Calu3 (cell line): ENCODE results near the gene CCSER1. TPM values are rescaled to one million over a fixed set of nuclear protein-coding genes. Genes with fewer than 3 reads are reported as not detected.

ENCODE experiments used
- BruUV-seq: library from RNA; stranded (reverse); fragments of 400-500 nt; replicated peaks from 2 replicates; lab custom pipeline; 2021; lab: Mats Ljungman, UMichigan
- CTCF ChIA-PET: fragments of 300-600 bp; sonication (Branson Sonifier 250); formaldehyde crosslinking; loops from one replicate; lab custom pipeline; 2022; ENCODE audit warnings: antibody characterized with exemption; lab: Charles Lee
- DNase-seq: peaks from one replicate; pipeline ENCODE4 v3.0.0; 2022
- H3K27ac Mint-ChIP-seq: one replicate; pipeline ENCODE4 v1.8.0; 2022; ENCODE audit warnings: mixed read lengths; ENCODE audit not compliant: unreplicated experiment
- H3K27me3 Mint-ChIP-seq: one replicate; pipeline ENCODE4 v1.8.0; 2022; ENCODE audit warnings: mixed read lengths; ENCODE audit not compliant: unreplicated experiment
- H3K36me3 Mint-ChIP-seq: one replicate; pipeline ENCODE4 v1.8.0; 2022; ENCODE audit warnings: mild to moderate bottlenecking, moderate library complexity, mixed read lengths; ENCODE audit not compliant: insufficient read depth, unreplicated experiment
- H3K4me1 Mint-ChIP-seq: one replicate; pipeline ENCODE4 v1.8.0; 2022; ENCODE audit warnings: mild to moderate bottlenecking, low read depth, mixed read lengths; ENCODE audit not compliant: unreplicated experiment
- H3K4me3 Mint-ChIP-seq: one replicate; pipeline ENCODE4 v1.8.0; 2022; ENCODE audit warnings: mild to moderate bottlenecking, low read depth, moderate library complexity, mixed read lengths; ENCODE audit not compliant: unreplicated experiment
- H3K9me3 Mint-ChIP-seq: one replicate; pipeline ENCODE4 v1.8.0; 2022; ENCODE audit warnings: low read depth, mixed read lengths; ENCODE audit not compliant: unreplicated experiment
- CTCF ChIP-seq: fragments of 200-600 bp; IDR thresholded peaks from one replicate; pipeline ENCODE4 v1.8.0; 2022; ENCODE audit warnings: antibody characterized with exemption; ENCODE audit not compliant: unreplicated experiment
- intact Hi-C: fragments of 100-400 bp; cut with micrococcal nuclease; formaldehyde crosslinking; loops from one replicate; pipeline ENCODE4 v1.10.0; 2022; ENCODE audit not compliant: unreplicated experiment
- total RNA-seq: library from RNA; stranded (reverse); gene quantifications from 2 replicates; pipeline ENCODE4 v1.2.3, GENCODE V29; 2022

Gene CCSER1
- total RNA-seq, 1 experiment from 2014 or later, result 6.2 TPM

- no peak overlapping the region for H3K27ac Mint-ChIP-seq
- TF ChIP-seq CTCF, result no peak
- intact Hi-C loops, result no loop called here
- peaks cover 9% of the 10 kb centered on the region for H3K9me3 Mint-ChIP-seq
- no TSS peak for BruUV-seq
- no peaks in the 10 kb centered on the region for H3K27me3 Mint-ChIP-seq
- no peaks in the 10 kb centered on the region for H3K4me1 Mint-ChIP-seq
- no peaks in the 10 kb centered on the region for H3K36me3 Mint-ChIP-seq
- no peak for DNase-seq
- H3K4me3 Mint-ChIP-seq, result no peak overlapping the region
- CTCF ChIA-PET, result no interaction called here
These were observed 1392.0 kb downstream of the CCSER1 start for GRCh38 chr4:91519155-91519554.

GRCh38 chr4:91525621-91526020, 1398.4 kb downstream of the CCSER1 start:
- TF ChIP-seq CTCF, result no peak
- CTCF ChIA-PET, result no interaction called here
- H3K9me3 Mint-ChIP-seq, result peaks cover 9% of the 10 kb centered on the region
- H3K27ac Mint-ChIP-seq, result no peak overlapping the region
- no peak overlapping the region for H3K4me3 Mint-ChIP-seq
- no peak for DNase-seq
- no peaks in the 10 kb centered on the region for H3K27me3 Mint-ChIP-seq
- intact Hi-C loops, result no loop called here
- H3K4me1 Mint-ChIP-seq, result peaks cover 17% of the 10 kb centered on the region
- no peaks in the 10 kb centered on the region for H3K36me3 Mint-ChIP-seq
- BruUV-seq, result no TSS peak

GRCh38 chr4:91527056-91527455, 1399.9 kb downstream of the CCSER1 start:
- Mint-ChIP-seq H3K9me3 (peaks cover 9% of the 10 kb centered on the region), H3K27ac (no peak overlapping the region), H3K4me3 (no peak overlapping the region), H3K27me3 (no peaks in the 10 kb centered on the region), H3K36me3 (no peaks in the 10 kb centered on the region), H3K4me1 (peaks cover 17% of the 10 kb centered on the region)
- intact Hi-C loops, result no loop called here
- TF ChIP-seq CTCF, result no peak
- BruUV-seq, result no TSS peak
- CTCF ChIA-PET, result no interaction called here
- DNase-seq, result no peak

GRCh38 chr4:91567594-91567993, 1440.4 kb downstream of the CCSER1 start:
- no peaks in the 10 kb centered on the region for H3K36me3 Mint-ChIP-seq
- no peak overlapping the region for H3K4me3 Mint-ChIP-seq
- no peak for DNase-seq
- CTCF ChIA-PET, result no interaction called here
- H3K27ac Mint-ChIP-seq, result no peak overlapping the region
- H3K9me3 Mint-ChIP-seq, result peaks cover 13% of the 10 kb centered on the region
- no TSS peak for BruUV-seq
- intact Hi-C loops, result no loop called here
- no peaks in the 10 kb centered on the region for H3K4me1 Mint-ChIP-seq
- H3K27me3 Mint-ChIP-seq, result no peaks in the 10 kb centered on the region
- no peak for TF ChIP-seq CTCF
